CD8-positive, alpha-beta memory T cell (primary cell): Measurements from ENCODE around the gene MT3. TPM values are rescaled to one million over a fixed set of nuclear protein-coding genes. Genes with fewer than 3 reads are reported as not detected.

Source experiments
- CTCF ChIA-PET: fragments of 350-600 bp; sonication (Branson Sonifier 250); formaldehyde crosslinking; loops from one replicate; lab custom pipeline; 2021; ENCODE audit warnings: antibody characterized with exemption; lab: Charles Lee
- POLR2A ChIA-PET: fragments of 350-600 bp; sonication (Branson Sonifier 250); formaldehyde crosslinking; loops from one replicate; lab custom pipeline; 2021; ENCODE audit warnings: antibody characterized with exemption; lab: Charles Lee
- DNase-seq, 5 donors: peaks; one replicate each; pipeline versions ENCODE4 v3.0.0 to v3.0.0-alpha.2; 2020 to 2022; ENCODE audit warnings: mixed read lengths in 1 of 5
- H3K27ac ChIP-seq: one replicate; pipeline ENCODE4 v1.7.0; 2013; ENCODE audit warnings: low read depth, mild to moderate bottlenecking, low read length, moderate library complexity
- H3K27me3 ChIP-seq: 2 replicates; pipeline ENCODE4 v1.7.0; 2013; ENCODE audit warnings: low read length, mild to moderate bottlenecking; ENCODE audit not compliant: insufficient read depth, poor library complexity, severe bottlenecking
- H3K36me3 ChIP-seq: 2 replicates; pipeline ENCODE4 v1.7.0; 2013; ENCODE audit warnings: mild to moderate bottlenecking, low read length, moderate library complexity; ENCODE audit not compliant: insufficient read depth
- H3K4me1 ChIP-seq: 2 replicates; pipeline ENCODE4 v1.7.0; 2013; ENCODE audit warnings: mild to moderate bottlenecking, low read length, moderate library complexity; ENCODE audit not compliant: insufficient read depth
- H3K4me3 ChIP-seq: 2 replicates; pipeline ENCODE4 v1.7.0; 2013; ENCODE audit warnings: mild to moderate bottlenecking, low read length
- H3K9me3 ChIP-seq: 2 replicates; pipeline ENCODE4 v1.7.0; 2013; ENCODE audit warnings: mild to moderate bottlenecking, low read length
- H3K27ac Mint-ChIP-seq, 8 donors: one replicate each; pipeline ENCODE4 v1.8.0; 2020 to 2021; ENCODE audit warnings: mixed read lengths in 8 of 8, mild to moderate bottlenecking in 6 of 8, inconsistent platforms in 3 of 8, moderate library complexity in 3 of 8
- H3K27me3 Mint-ChIP-seq, 2 donors: one replicate each; pipeline ENCODE4 v1.8.0; 2020 to 2021; ENCODE audit warnings: mixed read lengths in 2 of 2, mild to moderate bottlenecking in 1 of 2, moderate library complexity in 1 of 2
- H3K36me3 Mint-ChIP-seq, 3 donors: one replicate each; pipeline ENCODE4 v1.8.0; 2020 to 2021; ENCODE audit warnings: mixed read lengths in 3 of 3, inconsistent platforms in 1 of 3, mild to moderate bottlenecking in 1 of 3
- H3K4me1 Mint-ChIP-seq, 3 donors: one replicate each; pipeline ENCODE4 v1.8.0; 2020 to 2021; ENCODE audit warnings: mixed read lengths in 3 of 3, inconsistent platforms in 1 of 3, mild to moderate bottlenecking in 1 of 3
- H3K4me3 Mint-ChIP-seq, 7 donors: one replicate each; pipeline ENCODE4 v1.8.0; 2020 to 2021; ENCODE audit warnings: mixed read lengths in 7 of 7, mild to moderate bottlenecking in 6 of 7, moderate library complexity in 4 of 7, inconsistent platforms in 2 of 7
- H3K9me3 Mint-ChIP-seq, 5 donors: one replicate each; pipeline ENCODE4 v1.8.0; 2020 to 2022; ENCODE audit warnings: mixed read lengths in 5 of 5, mild to moderate bottlenecking in 3 of 5, moderate library complexity in 2 of 5, inconsistent platforms in 1 of 5
- polyA plus RNA-seq: library from polyadenylated mRNA; unstranded; fragments of 300-500 nt; fragmentation: Illumina TruSeq; gene quantifications from one replicate; pipeline ENCODE4 v1.2.3, GENCODE V29; 2021
- total RNA-seq, 2 experiments: library from RNA; stranded (reverse); gene quantifications; one replicate each; pipeline ENCODE4 v1.2.3, GENCODE V29; 2021

Gene MT3
- total and polyA plus RNA-seq, 3 experiments from 2014 or later = 0.94 to 0.99 TPM; not detected in 1

GRCh38 chr16:56607675-56608042 lies 18.3 kb downstream of the MT3 start:
- Mint-ChIP-seq H3K27ac (peak overlapping the region; percentile 27 to 98 (median 92)), H3K9me3 (no peaks in the 10 kb centered on the region), H3K4me1 (peaks cover 46 to 51% (median 48%) of the 10 kb centered on the region in 3 donors), H3K4me3 (peak overlapping the region; percentile 76 to 98 (median 95)), H3K27me3 (peaks cover 0 to 2% of the 10 kb centered on the region in 2 donors), H3K36me3 (peaks cover 0 to 8% (median 0%) of the 10 kb centered on the region in 3 donors)
- H3K27me3 ChIP-seq = no peaks in the 10 kb centered on the region
- H3K27ac ChIP-seq = peak overlapping the region; percentile 64
- ChIA-PET POLR2A (interaction anchor here (1.3 to 1.8 kb wide), 2 partner anchors 75 to 101 kb away, joined by 3 to 6 read pairs; partner anchors contain the start of gene MT1X), CTCF (interaction anchor here (1.7 to 6.5 kb wide), 4 partner anchors 18 to 94 kb away, joined by 4 to 29 read pairs (median 8); partner anchors contain the start of gene MT1E)
- no peaks in the 10 kb centered on the region for H3K9me3 ChIP-seq
- DNase-seq = no peak
- H3K4me3 ChIP-seq = peak overlapping the region; percentile 98
- no peaks in the 10 kb centered on the region for H3K36me3 ChIP-seq
- peaks cover 39% of the 10 kb centered on the region for H3K4me1 ChIP-seq

GRCh38 chr16:56608043-56608875 lies 18.9 kb downstream of the MT3 start, which contains the start of gene MT2A:
Gene MT2A, plus strand, starts transcription at chr16:56608584. Its CDS starts 72 bp downstream, at chr16:56608656.
- H3K9me3 Mint-ChIP-seq = no peaks in the 10 kb centered on the region
- peaks cover 46 to 51% (median 48%) of the 10 kb centered on the region in 3 donors for H3K4me1 Mint-ChIP-seq
- CTCF ChIA-PET = interaction anchor here (1.0 to 6.5 kb wide), 5 partner anchors 32 to 261 kb away, joined by 3 to 29 read pairs (median 5); no protein-coding TSS in a partner anchor

GRCh38 chr16:56608876-56609462 lies 19.6 kb downstream of the MT3 start:
- POLR2A ChIA-PET = interaction anchor here (0.6 to 1.6 kb wide), 7 partner anchors 8 to 99 kb away, joined by 3 to 5 read pairs (median 4); partner anchors contain the start of gene MT1E
- Mint-ChIP-seq H3K27ac (peak overlapping the region; percentile 82 to 98 (median 96)), H3K9me3 (no peaks in the 10 kb centered on the region), H3K4me3 (peak overlapping the region; percentile 89 to 99 (median 95)), H3K27me3 (no peaks in the 10 kb centered on the region), H3K36me3 (peaks cover 0 to 8% (median 0%) of the 10 kb centered on the region in 3 donors), H3K4me1 (peaks cover 46 to 51% (median 48%) of the 10 kb centered on the region in 3 donors)
- CTCF ChIA-PET = interaction anchor here (0.8 to 6.5 kb wide), 7 partner anchors 8 to 260 kb away, joined by 3 to 29 read pairs (median 5); no protein-coding TSS in a partner anchor
- Histone ChIP-seq H3K4me3 (peak overlapping the region; percentile 98), H3K36me3 (no peaks in the 10 kb centered on the region), H3K4me1 (peaks cover 39% of the 10 kb centered on the region), H3K9me3 (no peaks in the 10 kb centered on the region), H3K27me3 (no peaks in the 10 kb centered on the region), H3K27ac (peak overlapping the region; percentile 52)
- DNase-seq = peak in 1 of 5 donors; percentile 49

More at GRCh38 chr16:56608043-56608875, 18.9 kb downstream of the MT3 start, which contains the start of gene MT2A:
- POLR2A ChIA-PET = interaction anchor here (0.6 to 1.8 kb wide), 7 partner anchors 9 to 100 kb away, joined by 3 to 6 read pairs (median 4); partner anchors contain the start of genes MT1E and MT1X
- no peaks in the 10 kb centered on the region for H3K27me3 ChIP-seq
- peaks cover 39% of the 10 kb centered on the region for H3K4me1 ChIP-seq
- DNase-seq = peak; percentile 78 to 92 (median 83)
- H3K27ac ChIP-seq = peak within 1 kb of the TSS; percentile 64
- H3K27ac Mint-ChIP-seq = peak within 1 kb of the TSS; percentile 82 to 98 (median 96)
- H3K4me3 Mint-ChIP-seq = peak within 1 kb of the TSS; percentile 89 to 99 (median 95)
- H3K36me3 Mint-ChIP-seq = peaks cover 0 to 8% (median 0%) of the 10 kb centered on the region in 3 donors
- no peaks in the 10 kb centered on the region for H3K36me3 ChIP-seq
- H3K27me3 Mint-ChIP-seq = peaks cover 0 to 2% of the 10 kb centered on the region in 2 donors
- H3K9me3 ChIP-seq = no peaks in the 10 kb centered on the region
- H3K4me3 ChIP-seq = peak within 1 kb of the TSS; percentile 98

GRCh38 chr16:56609463-56609921 lies 20.2 kb downstream of the MT3 start:
- Mint-ChIP-seq H3K9me3 (no peaks in the 10 kb centered on the region), H3K27me3 (no peaks in the 10 kb centered on the region), H3K27ac (peak overlapping the region; percentile 82 to 98 (median 96)), H3K4me1 (peaks cover 46 to 51% (median 48%) of the 10 kb centered on the region in 3 donors), H3K36me3 (peaks cover 0 to 8% (median 0%) of the 10 kb centered on the region in 3 donors), H3K4me3 (peak overlapping the region; percentile 89 to 99 (median 95))
- Histone ChIP-seq H3K27me3 (no peaks in the 10 kb centered on the region), H3K9me3 (no peaks in the 10 kb centered on the region), H3K36me3 (no peaks in the 10 kb centered on the region), H3K4me3 (peak overlapping the region; percentile 98), H3K27ac (peak overlapping the region; percentile 52), H3K4me1 (peaks cover 39% of the 10 kb centered on the region)
- CTCF ChIA-PET = interaction anchor here (0.8 to 6.5 kb wide), 4 partner anchors 8 to 92 kb away, joined by 3 to 29 read pairs (median 11); no protein-coding TSS in a partner anchor
- peak; percentile 45 to 86 (median 78) for DNase-seq
- POLR2A ChIA-PET = interaction anchor here (1.2 to 1.6 kb wide), 2 partner anchors 14 to 34 kb away, joined by 3 to 5 read pairs; no protein-coding TSS in a partner anchor

- no peaks in the 10 kb centered on the region for H3K27me3 ChIP-seq
- peaks cover 46 to 51% (median 48%) of the 10 kb centered on the region in 3 donors for H3K4me1 Mint-ChIP-seq
- H3K36me3 Mint-ChIP-seq = peaks cover 0 to 8% (median 0%) of the 10 kb centered on the region in 3 donors
- POLR2A ChIA-PET = interaction anchor here (1.2 to 1.5 kb wide), 2 partner anchors 13 to 33 kb away, joined by 3 to 5 read pairs; no protein-coding TSS in a partner anchor
- no peaks in the 10 kb centered on the region for H3K27me3 Mint-ChIP-seq
- peak; percentile 46 to 78 (median 75) for DNase-seq
- no peaks in the 10 kb centered on the region for H3K9me3 ChIP-seq
- peak overlapping the region; percentile 98 for H3K4me3 ChIP-seq
- H3K36me3 ChIP-seq = no peaks in the 10 kb centered on the region
- H3K27ac Mint-ChIP-seq = peak overlapping the region; percentile 82 to 98 (median 96)
- CTCF ChIA-PET = interaction anchor here (0.8 to 6.5 kb wide), 8 partner anchors 9 to 92 kb away, joined by 3 to 29 read pairs (median 5); no protein-coding TSS in a partner anchor
- peak overlapping the region; percentile 52 for H3K27ac ChIP-seq
- H3K4me1 ChIP-seq = peaks cover 39% of the 10 kb centered on the region
- H3K9me3 Mint-ChIP-seq = no peaks in the 10 kb centered on the region
- peak overlapping the region; percentile 89 to 99 (median 95) for H3K4me3 Mint-ChIP-seq
These were observed 20.8 kb downstream of the MT3 start for GRCh38 chr16:56610017-56610608.

- H3K27ac ChIP-seq = peak overlapping the region; percentile 52
- Mint-ChIP-seq H3K4me1 (peaks cover 46 to 51% (median 48%) of the 10 kb centered on the region in 3 donors), H3K36me3 (peaks cover 0 to 8% (median 0%) of the 10 kb centered on the region in 3 donors)
These were observed 21.3 kb downstream of the MT3 start for GRCh38 chr16:56610609-56611111.

More at GRCh38 chr16:56610609-56611111, 21.3 kb downstream of the MT3 start:
- ChIA-PET POLR2A (interaction anchor here (1.2 to 1.5 kb wide), 2 partner anchors 13 to 33 kb away, joined by 3 to 5 read pairs; no protein-coding TSS in a partner anchor), CTCF (interaction anchor here (0.9 to 4.5 kb wide), 7 partner anchors 10 to 91 kb away, joined by 3 to 18 read pairs (median 6); no protein-coding TSS in a partner anchor)
- H3K4me1 ChIP-seq = peaks cover 39% of the 10 kb centered on the region
- Mint-ChIP-seq H3K4me3 (peak overlapping the region; percentile 86 to 99 (median 95)), H3K9me3 (no peaks in the 10 kb centered on the region), H3K27me3 (no peaks in the 10 kb centered on the region), H3K27ac (peak overlapping the region; percentile 82 to 98 (median 96))
- no peaks in the 10 kb centered on the region for H3K27me3 ChIP-seq
- H3K36me3 ChIP-seq = no peaks in the 10 kb centered on the region
- peak in 1 of 5 donors; percentile 19 for DNase-seq
- H3K9me3 ChIP-seq = no peaks in the 10 kb centered on the region
- no peak overlapping the region for H3K4me3 ChIP-seq
